ENCODE measurements around the gene RAB14. TPM values are rescaled to one million over a fixed set of nuclear protein-coding genes. Genes with fewer than 3 reads are reported as not detected.
A peak's percentile ranks its signal among the peaks of the same experiment; 100 is the strongest.

RAB14 gene
- total RNA-seq, 1 donor from 2014 or later = 63.8 TPM

DNA sequence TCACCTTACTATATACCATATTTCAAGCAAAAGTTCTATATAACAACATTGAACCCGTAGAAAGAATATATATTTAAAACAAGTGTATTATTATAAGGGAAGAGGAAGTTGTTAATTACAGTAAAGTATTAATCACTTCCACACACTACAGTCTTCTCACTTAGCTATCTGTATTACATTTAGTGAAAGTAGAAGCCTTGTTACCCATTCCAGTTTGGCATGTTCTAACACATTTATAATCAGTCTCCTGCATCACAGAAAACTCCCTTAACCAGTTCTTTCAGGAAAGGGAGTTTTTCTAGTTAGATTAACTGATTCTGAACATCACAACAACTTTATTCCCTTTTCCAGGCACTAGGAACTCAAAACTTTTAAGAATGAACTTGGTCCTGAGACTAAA is 6.9 kb downstream of the RAB14 start:
- CTCF ChIA-PET = no interaction called here
- no peaks in the 10 kb centered on the region for H3K9me3 Mint-ChIP-seq

DNA sequence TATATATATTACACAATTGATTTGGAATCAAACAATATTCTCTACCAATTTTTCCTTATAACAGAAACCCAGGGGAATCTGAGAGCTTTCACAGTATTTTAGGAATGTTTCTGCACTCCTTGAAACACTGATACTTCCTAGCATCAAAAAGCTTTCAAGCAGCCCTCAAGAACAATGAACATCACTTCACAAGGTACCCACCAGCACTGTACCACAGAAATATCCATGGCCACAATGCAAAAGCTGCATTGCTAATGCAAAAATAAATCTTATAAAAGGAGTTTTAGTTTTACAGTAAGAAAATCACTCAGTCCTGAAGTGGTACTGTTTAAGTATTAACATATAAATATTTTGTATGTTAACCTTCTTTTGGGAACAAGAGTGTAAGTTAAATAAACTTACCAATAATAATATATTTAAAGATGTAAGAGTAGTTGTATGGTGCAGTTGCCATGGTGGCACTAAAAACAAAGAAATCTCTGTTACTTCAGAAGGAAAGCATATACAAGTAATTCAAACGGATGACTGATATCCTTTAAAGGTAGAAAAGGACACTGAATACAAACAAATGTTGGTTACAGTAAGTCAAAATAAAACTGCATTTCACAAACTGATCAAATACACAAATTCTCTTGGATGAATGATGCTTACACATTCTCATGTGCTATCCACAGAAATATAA is 8.6 kb downstream of the RAB14 start:
- CTCF ChIA-PET = no interaction called here
- intact Hi-C loops (cut with micrococcal nuclease) = loop anchor here (1.0 kb wide), 1 partner anchor 7 kb away; no protein-coding TSS in a partner anchor
- ATAC-seq (ENCODE audit: low read depth) = no peak

More for the DNA sequence above, 6.9 kb downstream of the RAB14 start:
- peaks cover 86% of the 10 kb centered on the region for H3K4me1 Mint-ChIP-seq
- no peaks in the 10 kb centered on the region for H3K27me3 Mint-ChIP-seq
- DNase-seq = no peak
- peak; percentile 32 for ATAC-seq (ENCODE audit: low read depth)
- peaks cover 18% of the 10 kb centered on the region for H3K36me3 Mint-ChIP-seq (ENCODE audit: low read depth)
- POLR2A ChIA-PET = interaction anchor here (1.4 kb wide), 1 partner anchor 35 kb away, joined by 3 read pairs; no protein-coding TSS in a partner anchor
- H3K4me3 Mint-ChIP-seq = peak overlapping the region; percentile 15
- peak overlapping the region; percentile 38 for H3K27ac Mint-ChIP-seq
- TF ChIP-seq, protein P1, sequence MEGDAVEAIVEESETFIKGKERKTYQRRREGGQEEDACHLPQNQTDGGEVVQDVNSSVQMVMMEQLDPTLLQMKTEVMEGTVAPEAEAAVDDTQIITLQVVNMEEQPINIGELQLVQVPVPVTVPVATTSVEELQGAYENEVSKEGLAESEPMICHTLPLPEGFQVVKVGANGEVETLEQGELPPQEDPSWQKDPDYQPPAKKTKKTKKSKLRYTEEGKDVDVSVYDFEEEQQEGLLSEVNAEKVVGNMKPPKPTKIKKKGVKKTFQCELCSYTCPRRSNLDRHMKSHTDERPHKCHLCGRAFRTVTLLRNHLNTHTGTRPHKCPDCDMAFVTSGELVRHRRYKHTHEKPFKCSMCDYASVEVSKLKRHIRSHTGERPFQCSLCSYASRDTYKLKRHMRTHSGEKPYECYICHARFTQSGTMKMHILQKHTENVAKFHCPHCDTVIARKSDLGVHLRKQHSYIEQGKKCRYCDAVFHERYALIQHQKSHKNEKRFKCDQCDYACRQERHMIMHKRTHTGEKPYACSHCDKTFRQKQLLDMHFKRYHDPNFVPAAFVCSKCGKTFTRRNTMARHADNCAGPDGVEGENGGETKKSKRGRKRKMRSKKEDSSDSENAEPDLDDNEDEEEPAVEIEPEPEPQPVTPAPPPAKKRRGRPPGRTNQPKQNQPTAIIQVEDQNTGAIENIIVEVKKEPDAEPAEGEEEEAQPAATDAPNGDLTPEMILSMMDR (IDR thresholded peaks at IDR 0.05) = no peak
- intact Hi-C loops (cut with micrococcal nuclease) = loop anchor here (1.0 kb wide), 1 partner anchor 9 kb away; no protein-coding TSS in a partner anchor

DNA sequence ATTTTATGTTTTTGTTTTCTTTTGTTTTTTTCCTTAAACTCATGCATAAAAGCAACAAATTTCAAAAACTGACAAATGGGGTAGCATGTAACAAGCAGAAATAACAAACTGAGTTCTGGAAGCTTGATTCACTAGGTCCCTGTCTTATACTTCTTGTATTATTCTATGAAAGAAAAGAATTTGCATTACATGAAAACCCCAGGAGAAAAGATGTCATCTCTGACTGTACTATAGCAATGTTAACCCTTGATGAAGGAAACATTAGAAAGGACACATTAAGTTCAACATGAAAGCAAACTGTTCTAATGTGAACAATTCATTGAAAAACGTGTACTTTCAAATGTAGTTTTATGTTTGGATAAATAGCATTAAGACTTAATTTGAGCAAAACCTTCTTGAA is 9.2 kb downstream of the RAB14 start:
- intact Hi-C loops (cut with micrococcal nuclease) = loop anchor here (1.0 kb wide), 1 partner anchor 8 kb away; no protein-coding TSS in a partner anchor
- TF ChIP-seq, protein P1 (IDR thresholded peaks at IDR 0.05) = no peak
- H3K4me3 Mint-ChIP-seq = no peak overlapping the region
- H3K9me3 Mint-ChIP-seq = no peaks in the 10 kb centered on the region
- DNase-seq = no peak
- no peaks in the 10 kb centered on the region for H3K27me3 Mint-ChIP-seq
- peak; percentile 61 for ATAC-seq (ENCODE audit: low read depth)
- ChIA-PET CTCF (no interaction called here), POLR2A (interaction anchor here (1.0 to 1.7 kb wide), 3 partner anchors 9 to 36 kb away, joined by 3 to 10 read pairs (median 3); partner anchors contain the start of gene RAB14)
- peaks cover 34% of the 10 kb centered on the region for H3K36me3 Mint-ChIP-seq (ENCODE audit: low read depth)
- peaks cover 78% of the 10 kb centered on the region for H3K4me1 Mint-ChIP-seq
- no peak overlapping the region for H3K27ac Mint-ChIP-seq

More for the DNA sequence above, 8.6 kb downstream of the RAB14 start:
- Mint-ChIP-seq H3K27me3 (no peaks in the 10 kb centered on the region), H3K27ac (no peak overlapping the region), H3K4me3 (no peak overlapping the region), H3K36me3 (ENCODE audit: low read depth) (peaks cover 28% of the 10 kb centered on the region), H3K9me3 (no peaks in the 10 kb centered on the region), H3K4me1 (peaks cover 81% of the 10 kb centered on the region)
- DNase-seq = no peak
- POLR2A ChIA-PET = interaction anchor here (0.6 to 1.7 kb wide), 4 partner anchors 8 to 61 kb away, joined by 3 to 10 read pairs (median 3); partner anchors contain the start of gene RAB14
- TF ChIP-seq, protein P1 (IDR thresholded peaks at IDR 0.05) = no peak

DNA sequence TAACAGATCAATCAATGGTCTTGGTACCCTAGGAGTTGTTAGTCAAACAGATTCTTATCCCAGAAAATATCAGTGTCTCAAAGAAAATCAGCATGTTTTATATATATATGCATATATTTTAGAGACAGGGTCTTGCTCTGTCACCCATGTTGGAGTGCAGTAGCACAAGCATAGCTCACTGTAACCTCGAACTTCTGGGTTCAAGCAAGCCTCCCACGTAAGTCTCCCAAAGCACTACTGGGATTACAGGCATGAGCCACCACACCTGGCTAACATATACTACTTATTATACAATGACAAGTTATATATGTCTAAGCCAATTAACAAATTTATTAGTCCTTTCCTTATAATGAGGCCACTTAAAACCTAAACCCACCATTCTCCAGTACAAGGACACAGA is 10.4 kb downstream of the RAB14 start:
- Mint-ChIP-seq H3K9me3 (no peaks in the 10 kb centered on the region), H3K27me3 (no peaks in the 10 kb centered on the region), H3K4me3 (no peak overlapping the region), H3K27ac (no peak overlapping the region), H3K36me3 (ENCODE audit: low read depth) (peaks cover 41% of the 10 kb centered on the region), H3K4me1 (peaks cover 72% of the 10 kb centered on the region)
- DNase-seq (no peak), ATAC-seq (ENCODE audit: low read depth) (no peak)
- CTCF ChIA-PET = no interaction called here
- TF ChIP-seq, protein P1 (IDR thresholded peaks at IDR 0.05) = no peak
- intact Hi-C loops (cut with micrococcal nuclease) = no loop called here
- POLR2A ChIA-PET = no interaction called here

DNA sequence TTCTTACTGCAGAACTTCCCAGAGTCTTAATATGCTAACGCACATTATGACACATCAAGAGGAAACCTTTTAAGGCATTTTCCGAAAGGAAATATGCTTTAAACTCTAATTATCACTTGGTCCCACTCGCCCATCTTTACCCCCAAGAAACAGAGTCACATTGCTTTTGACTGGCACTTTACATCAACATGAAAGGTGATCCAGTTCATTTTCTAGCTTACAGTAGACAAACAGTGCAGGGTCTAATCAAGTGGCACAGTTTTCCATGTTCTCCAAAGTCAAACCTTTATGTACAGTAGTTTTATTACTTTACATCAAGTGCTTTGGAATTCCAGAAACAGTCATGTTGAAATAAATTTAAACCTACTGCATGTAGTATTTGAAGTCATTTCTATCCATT is 12.0 kb downstream of the RAB14 start:
- DNase-seq (no peak), ATAC-seq (ENCODE audit: low read depth) (no peak)
- no peaks in the 10 kb centered on the region for H3K9me3 Mint-ChIP-seq
- H3K4me1 Mint-ChIP-seq = peaks cover 71% of the 10 kb centered on the region
- intact Hi-C loops (cut with micrococcal nuclease) = no loop called here
- H3K36me3 Mint-ChIP-seq (ENCODE audit: low read depth) = peaks cover 55% of the 10 kb centered on the region
- TF ChIP-seq, protein P1 (IDR thresholded peaks at IDR 0.05) = no peak
- no peak overlapping the region for H3K27ac Mint-ChIP-seq
- ChIA-PET POLR2A (interaction anchor here (0.5 to 1.6 kb wide), 3 partner anchors 10 to 12 kb away, joined by 3 to 5 read pairs (median 3); no protein-coding TSS in a partner anchor), CTCF (no interaction called here)
- H3K4me3 Mint-ChIP-seq = no peak overlapping the region
- no peaks in the 10 kb centered on the region for H3K27me3 Mint-ChIP-seq
